K562 (cell line): ENCODE results near the gene PPFIA1. TPM values are rescaled to one million over a fixed set of nuclear protein-coding genes. Genes with fewer than 3 reads are reported as not detected.

Experiments
- ARID4B ChIP-seq: sonication (generic); formaldehyde crosslinking; IDR thresholded peaks from 2 replicates; pipeline ENCODE4 v1.8.0; 2022; ENCODE audit warnings: mild to moderate bottlenecking, missing genetic modification reagents
- ATF7 ChIP-seq: fragments of 450-650 bp; IDR thresholded peaks from 2 replicates; pipeline ENCODE4 v1.7.1; 2014; ENCODE audit warnings: mild to moderate bottlenecking, moderate library complexity
- DIDO1 ChIP-seq: fragments of 450-650 bp; IDR thresholded peaks from 2 replicates; pipeline ENCODE4 v1.6.1; 2016; ENCODE audit warnings: low read depth, missing biosample characterization, missing genetic modification characterization
- HCFC1 ChIP-seq: IDR thresholded peaks from 2 replicates; pipeline ENCODE4 v1.6.1; 2012; ENCODE audit warnings: low read depth, low read length, improper control_type of control experiment
- LEF1 ChIP-seq: fragments of 450-650 bp; IDR thresholded peaks from 2 replicates; pipeline ENCODE4 v1.6.1; 2016; ENCODE audit warnings: mild to moderate bottlenecking
- NELFE ChIP-seq: IDR thresholded peaks from 2 replicates; pipeline ENCODE4 v1.6.1; 2011; ENCODE audit warnings: mild to moderate bottlenecking; ENCODE audit not compliant: insufficient read depth, insufficient read length
- RBBP5 ChIP-seq: fragments of 200-600 bp; sonication (generic); IDR thresholded peaks from 2 replicates; pipeline ENCODE4 v1.6.1; 2012; ENCODE audit warnings: borderline replicate concordance, mild to moderate bottlenecking, low read length, control low read depth, inconsistent platforms; ENCODE audit not compliant: insufficient read depth, poor library complexity, severe bottlenecking
- SIX5 ChIP-seq, 2 experiments: IDR thresholded peaks; 2 replicates each; pipeline ENCODE4 v1.6.1; 2011; ENCODE audit warnings: low read length in 2 of 2, borderline replicate concordance in 1 of 2, low read depth in 1 of 2, mild to moderate bottlenecking in 1 of 2, moderate library complexity in 1 of 2; ENCODE audit not compliant: insufficient read depth in 1 of 2
- SOX6 ChIP-seq: fragments of 450-650 bp; IDR thresholded peaks from 2 replicates; pipeline ENCODE4 v1.6.1; 2014; ENCODE audit warnings: mild to moderate bottlenecking
- TAF15 ChIP-seq: fragments of 200-400 bp; formaldehyde crosslinking; IDR thresholded peaks from 2 replicates; pipeline ENCODE4 v1.6.1; 2017; ENCODE audit warnings: mild to moderate bottlenecking, low read depth, low read length, moderate library complexity
- ZBTB1 ChIP-seq: sonication (generic); formaldehyde crosslinking; IDR thresholded peaks from 2 replicates; pipeline ENCODE4 v1.8.1; 2023; ENCODE audit warnings: missing genetic modification reagents, low read depth, mild to moderate bottlenecking, borderline replicate concordance
- ZBTB34 ChIP-seq: fragments of 250-450 bp; sonication (Bioruptor Pico); IDR thresholded peaks from 2 replicates; pipeline ENCODE4 v1.8.0; 2021; ENCODE audit warnings: mild to moderate bottlenecking, moderate library complexity
- ZFP91 ChIP-seq: sonication (generic); formaldehyde crosslinking; IDR thresholded peaks from 2 replicates; pipeline ENCODE4 v1.8.0; 2022; ENCODE audit warnings: mild to moderate bottlenecking, missing genetic modification reagents
- ZNF133 ChIP-seq: fragments of 250-450 bp; sonication (Bioruptor Pico); IDR thresholded peaks from 2 replicates; pipeline ENCODE4 v1.4.0; 2020; ENCODE audit warnings: mild to moderate bottlenecking
- ZNF445 ChIP-seq: fragments of 250-450 bp; sonication (Bioruptor Pico); IDR thresholded peaks from 2 replicates; pipeline ENCODE4 v1.4.0; 2020; ENCODE audit warnings: low read depth, mild to moderate bottlenecking, moderate library complexity
- polyA plus RNA-seq, 8 experiments: library from polyadenylated mRNA; depleted of rRNA in 4 of 8; stranded (reverse) in 5 of 8; unstranded in 3 of 8; fragments of >200 nt; fragmentation: Nextera tagmentation in 2 of 8; fragmentation: Illumina TruSeq in 1 of 8; extraction: Ambion mirVana in 2 of 8; extraction: Trizol in 1 of 8; gene quantifications; 2 replicates each; pipeline versions ENCODE4 v1.2.1 to v1.2.3, GENCODE V29; 2011 to 2014; ENCODE audit warnings: inconsistent platforms in 1 of 8, missing spikeins in 1 of 8
- total RNA-seq, 7 experiments: library from RNA; depleted of rRNA in 6 of 7; stranded (reverse); fragments of >200 nt in 6 of 7; fragmentation: Illumina TruSeq in 2 of 7; extraction: Trizol in 2 of 7; gene quantifications; 2 replicates each; pipeline versions ENCODE4 v1.2.1 to v1.2.3, GENCODE V29; 2011 to 2021; ENCODE audit warnings: low replicate concordance in 1 of 7

Gene PPFIA1
- total and polyA plus RNA-seq, 9 of the 15 experiments (the other 6 are each of a cell fraction or from before 2014, with no cell fraction given), result 9.9 to 41.5 (median 28.5) TPM

GRCh38 chr11:70233511-70233934 lies 37.0 kb upstream of the PPFIA1 start (continued):
- TF ChIP-seq NELFE (no peak), ZFP91 (CRISPR knock-in tag) (no peak), HCFC1 (no peak), ARID4B (CRISPR knock-in tag) (no peak), ZNF445 (CRISPR knock-in tag) (no peak), ZNF133 (CRISPR knock-in tag) (no peak), ZBTB1 (CRISPR knock-in tag) (no peak), SIX5 (IDR thresholded peaks at IDR 0.05; ENCODE audit: borderline replicate concordance in 1 of 2, insufficient read depth in 1 of 2, low read depth in 1 of 2, low read length in 2 of 2) (no peak), ATF7 (peak; percentile 32; the same call in 1 of the 2 replicates), ZBTB34 (no peak), DIDO1 (tag) (no peak), SOX6 (peak; percentile 84), RBBP5 (peak; percentile 28), LEF1 (no peak), TAF15 (no peak)
